ENCODE results near the gene BMP2K. TPM values are rescaled to one million over a fixed set of nuclear protein-coding genes. Genes with fewer than 3 reads are reported as not detected.

BMP2K gene
- total and polyA plus RNA-seq, 3 experiments from 2014 or later: 1.6 to 20.7 (median 20.1) TPM

GRCh38 chr4:78953231-78953630 lies 177.1 kb downstream of the BMP2K start:
- H3K9me3 Mint-ChIP-seq: no peaks in the 10 kb centered on the region
- peaks cover 0 to 4% (median 0%) of the 10 kb centered on the region in 3 donors for H3K4me1 Mint-ChIP-seq
- ChIA-PET POLR2A (no interaction called here), CTCF (interaction anchor here (0.8 to 3.1 kb wide), 4 partner anchors 11 to 21 kb away, joined by 3 to 22 read pairs (median 6); partner anchors contain the start of gene PAQR3)
- DNase-seq: no peak
- H3K4me3 Mint-ChIP-seq: no peak overlapping the region
- H3K27me3 ChIP-seq (ENCODE audit: insufficient read depth, low read length, poor library complexity, severe bottlenecking): peaks cover 5% of the 10 kb centered on the region
- H3K9me3 ChIP-seq (ENCODE audit: low read length): no peaks in the 10 kb centered on the region
- H3K36me3 Mint-ChIP-seq: peaks cover 0 to 3% (median 0%) of the 10 kb centered on the region in 3 donors
- no peak overlapping the region for H3K27ac ChIP-seq (ENCODE audit: low read depth, low read length)
- H3K27me3 Mint-ChIP-seq: peaks cover 12 to 35% of the 10 kb centered on the region in 2 donors
- H3K27ac Mint-ChIP-seq: no peak overlapping the region
- H3K36me3 ChIP-seq (ENCODE audit: insufficient read depth, low read length): no peaks in the 10 kb centered on the region
- no peak overlapping the region for H3K4me3 ChIP-seq (ENCODE audit: low read length)
- H3K4me1 ChIP-seq (ENCODE audit: insufficient read depth, low read length): no peaks in the 10 kb centered on the region

GRCh38 chr4:78953769-78954666 lies 177.9 kb downstream of the BMP2K start:
- Mint-ChIP-seq H3K27me3 (peaks cover 8 to 34% of the 10 kb centered on the region in 2 donors), H3K27ac (no peak overlapping the region), H3K9me3 (no peaks in the 10 kb centered on the region), H3K4me3 (no peak overlapping the region), H3K36me3 (peaks cover 0 to 4% (median 0%) of the 10 kb centered on the region in 3 donors), H3K4me1 (peaks cover 0 to 4% (median 0%) of the 10 kb centered on the region in 3 donors)
- Histone ChIP-seq H3K27me3 (ENCODE audit: insufficient read depth, low read length, poor library complexity, severe bottlenecking) (peaks cover 1% of the 10 kb centered on the region), H3K4me1 (ENCODE audit: insufficient read depth, low read length) (no peaks in the 10 kb centered on the region), H3K9me3 (ENCODE audit: low read length) (no peaks in the 10 kb centered on the region), H3K27ac (ENCODE audit: low read depth, low read length) (no peak overlapping the region), H3K4me3 (ENCODE audit: low read length) (no peak overlapping the region), H3K36me3 (ENCODE audit: insufficient read depth, low read length) (no peaks in the 10 kb centered on the region)
- DNase-seq: no peak
- CTCF ChIA-PET: interaction anchor here (3.1 kb wide), 1 partner anchor 15 kb away, joined by 22 read pairs; the partner anchor contains the start of gene PAQR3
- POLR2A ChIA-PET: no interaction called here

GRCh38 chr4:78956975-78957374 lies 180.8 kb downstream of the BMP2K start:
- Histone ChIP-seq H3K4me3 (ENCODE audit: low read length) (no peak overlapping the region), H3K27me3 (ENCODE audit: insufficient read depth, low read length, poor library complexity, severe bottlenecking) (no peaks in the 10 kb centered on the region), H3K9me3 (ENCODE audit: low read length) (no peaks in the 10 kb centered on the region), H3K4me1 (ENCODE audit: insufficient read depth, low read length) (no peaks in the 10 kb centered on the region), H3K27ac (ENCODE audit: low read depth, low read length) (no peak overlapping the region), H3K36me3 (ENCODE audit: insufficient read depth, low read length) (no peaks in the 10 kb centered on the region)
- Mint-ChIP-seq H3K4me3 (no peak overlapping the region), H3K27ac (no peak overlapping the region), H3K9me3 (no peaks in the 10 kb centered on the region), H3K27me3 (peaks cover 5 to 17% of the 10 kb centered on the region in 2 donors), H3K4me1 (peaks cover 0 to 4% (median 0%) of the 10 kb centered on the region in 3 donors), H3K36me3 (peaks cover 0 to 4% (median 0%) of the 10 kb centered on the region in 3 donors)
- POLR2A ChIA-PET: no interaction called here
- CTCF ChIA-PET: no interaction called here
- DNase-seq: no peak

GRCh38 chr4:78960926-78961325 lies 184.8 kb downstream of the BMP2K start:
- peaks cover 0 to 4% (median 0%) of the 10 kb centered on the region in 3 donors for H3K36me3 Mint-ChIP-seq
- no peaks in the 10 kb centered on the region for H3K9me3 ChIP-seq (ENCODE audit: low read length)
- no peaks in the 10 kb centered on the region for H3K4me1 Mint-ChIP-seq
- no peaks in the 10 kb centered on the region for H3K9me3 Mint-ChIP-seq
- H3K27ac ChIP-seq (ENCODE audit: low read depth, low read length): no peak overlapping the region
- H3K4me3 ChIP-seq (ENCODE audit: low read length): no peak overlapping the region
- H3K27me3 ChIP-seq (ENCODE audit: insufficient read depth, low read length, poor library complexity, severe bottlenecking): no peaks in the 10 kb centered on the region
- DNase-seq: no peak
- H3K27me3 Mint-ChIP-seq: peaks cover 4 to 12% of the 10 kb centered on the region in 2 donors
- ChIA-PET POLR2A (no interaction called here), CTCF (no interaction called here)
- no peak overlapping the region for H3K4me3 Mint-ChIP-seq
- H3K4me1 ChIP-seq (ENCODE audit: insufficient read depth, low read length): no peaks in the 10 kb centered on the region
- H3K36me3 ChIP-seq (ENCODE audit: insufficient read depth, low read length): no peaks in the 10 kb centered on the region
- no peak overlapping the region for H3K27ac Mint-ChIP-seq

Other genes starting within 250 kb of the BMP2K start
- gene ANXA3, start 224.6 kb upstream of the BMP2K start, total RNA-seq: not detected
- gene ANXA3, start 224.6 kb upstream of the BMP2K start, polyA plus RNA-seq: not detected
- gene PAQR3, start 163.1 kb downstream of the BMP2K start, total RNA-seq: 10 to 100 TPM; 11.1 to 11.8 TPM
- 7.4 TPM for gene PAQR3, start 163.1 kb downstream of the BMP2K start, polyA plus RNA-seq

All from CD8-positive, alpha-beta memory T cell (primary cell).